GM20000 (cell line): ENCODE measurements around the gene DUOX2.

ENCODE experiments used
- DNase-seq: peaks from one replicate; pipeline ENCODE4 v3.0.0; 2012; ENCODE audit warnings: low spot score
- CTCF ChIP-seq: IDR thresholded peaks from 2 replicates; pipeline ENCODE4 v1.5.1; 2012; ENCODE audit warnings: mild to moderate bottlenecking, control low read depth; ENCODE audit errors: extremely low read depth, missing control alignments

The DUOX2 gene

GRCh38 chr15:45102226-45102625, 11.7 kb downstream of the DUOX2 start:
- no peak for TF ChIP-seq CTCF
- no peak for DNase-seq

GRCh38 chr15:45101749-45102148, 12.2 kb downstream of the DUOX2 start:
- no peak for TF ChIP-seq CTCF
- DNase-seq, result no peak

- no peak for DNase-seq
- TF ChIP-seq CTCF, result no peak
Measured at GRCh38 chr15:45100884-45101625, 12.9 kb downstream of the DUOX2 start.

GRCh38 chr15:45099549-45100165, 14.3 kb downstream of the DUOX2 start:
- DNase-seq, result no peak
- no peak for TF ChIP-seq CTCF

GRCh38 chr15:45097466-45097865, 16.5 kb downstream of the DUOX2 start:
- DNase-seq, result no peak
- TF ChIP-seq CTCF, result no peak

GRCh38 chr15:45095661-45096060, 18.3 kb downstream of the DUOX2 start:
- no peak for TF ChIP-seq CTCF

GRCh38 chr15:45094358-45094730, 19.6 kb downstream of the DUOX2 start:
- no peak for DNase-seq
- no peak for TF ChIP-seq CTCF

More at GRCh38 chr15:45095661-45096060, 18.3 kb downstream of the DUOX2 start:
- no peak for DNase-seq
